G401 (cell line): Measurements from ENCODE around the gene COMMD2. TPM values are rescaled to one million over a fixed set of nuclear protein-coding genes. Genes with fewer than 3 reads are reported as not detected.

Experiments
- DNase-seq: peaks from one replicate; pipeline ENCODE4 v3.0.0-alpha.2; 2015; ENCODE audit warnings: low spot score
- in situ Hi-C: cut with HindIII; loops from 2 replicates; pipeline ENCODE4 v1.10.0; 2016; ENCODE audit warnings: low sequenced_read_pairs, mixed read lengths
- total RNA-seq: library from RNA; depleted of rRNA; stranded (reverse); fragments of >200 nt; shearing (Covaris generic); gene quantifications from 2 replicates; pipeline ENCODE4 v1.2.3, GENCODE V29; 2014; rRNA removed

The COMMD2 gene
- 37.3 and 78.2 TPM in 2 replicates for total RNA-seq

DNA sequence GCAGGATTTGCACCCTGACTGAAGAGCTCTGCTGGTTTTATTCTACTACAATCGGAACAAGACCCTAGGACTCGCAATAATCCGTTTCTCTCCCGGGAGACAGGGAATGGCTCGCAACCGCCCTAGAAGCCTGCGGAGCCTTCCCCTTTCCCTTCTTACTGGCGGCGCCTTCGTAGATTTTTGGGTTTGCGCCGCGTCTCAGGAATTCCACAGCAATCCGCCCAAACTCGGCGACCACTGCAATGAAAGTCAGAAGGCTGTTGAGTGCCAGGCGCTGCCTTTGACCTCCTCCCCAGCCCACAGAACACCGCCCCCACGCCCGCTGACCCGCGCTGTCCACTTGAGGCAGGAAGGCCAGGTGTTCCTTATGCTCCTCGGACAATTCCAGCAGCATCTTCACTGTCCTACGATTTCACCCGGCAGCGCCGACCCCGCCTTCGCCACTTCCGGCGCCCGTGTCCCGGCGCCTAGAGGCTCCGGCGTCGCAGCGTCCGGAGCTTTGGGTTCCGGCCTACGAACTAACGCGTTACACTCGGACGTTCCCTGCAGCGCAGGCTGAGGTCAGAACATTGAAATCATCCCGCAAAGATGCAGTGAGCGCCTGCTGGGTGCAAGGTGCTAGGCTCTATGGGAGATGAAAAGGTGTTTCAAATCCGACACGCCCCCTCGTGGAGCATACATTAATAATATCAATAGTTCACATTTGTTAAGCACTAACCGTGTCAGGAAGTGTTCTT is at the start of gene COMMD2:
Gene COMMD2 (minus strand): TSS at position 439 of the 737 bp plus-strand sequence. CDS start 45 bp downstream, at position 394.
- in situ Hi-C loops, result no loop called here
- DNase-seq, result peak; percentile 85

- in situ Hi-C loops, result no loop called here
- no peak for DNase-seq
Measured at GRCh38 chr3:149801639-149802038, 49.4 kb upstream of the COMMD2 start.

DNA sequence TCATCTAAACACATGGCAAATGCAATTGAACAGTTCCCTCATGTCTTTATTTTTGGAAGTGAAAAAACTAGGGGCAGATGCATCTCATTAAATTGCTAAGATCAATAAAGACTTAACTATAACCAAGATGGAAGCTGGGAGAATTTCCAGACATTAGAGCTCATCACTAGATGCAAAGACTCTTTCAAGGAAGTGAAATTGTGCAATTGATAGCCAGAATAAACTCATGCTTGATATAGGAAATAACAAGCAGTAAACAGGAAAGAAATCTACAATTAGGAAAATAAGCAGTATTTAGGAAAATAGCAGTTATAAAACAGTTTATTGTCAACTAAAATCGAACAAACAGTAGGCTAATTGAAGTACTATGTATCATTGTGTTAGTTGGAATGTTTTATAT is 48.9 kb upstream of the COMMD2 start:
- in situ Hi-C loops, result no loop called here
- no peak for DNase-seq

DNA sequence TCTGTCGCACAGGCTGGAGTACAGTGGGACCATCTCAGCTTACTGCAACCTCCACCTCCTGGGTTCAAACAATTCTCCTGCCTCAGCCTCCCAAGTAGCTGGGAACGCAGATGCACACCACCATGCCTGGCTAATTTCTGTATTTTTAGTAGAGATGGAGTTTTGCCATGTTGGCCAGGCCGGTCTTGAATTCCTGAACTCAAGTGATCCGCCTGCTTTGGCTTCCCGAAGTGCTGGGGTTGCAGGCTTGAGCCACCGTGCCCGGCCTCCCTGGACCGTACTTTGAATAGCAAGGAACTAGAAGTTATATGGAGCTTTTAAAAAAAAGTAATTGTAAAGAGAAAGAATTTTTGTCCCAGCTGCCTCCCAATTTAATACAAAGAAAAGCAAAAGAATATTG is 48.4 kb upstream of the COMMD2 start:
- in situ Hi-C loops, result no loop called here
- DNase-seq, result no peak

DNA sequence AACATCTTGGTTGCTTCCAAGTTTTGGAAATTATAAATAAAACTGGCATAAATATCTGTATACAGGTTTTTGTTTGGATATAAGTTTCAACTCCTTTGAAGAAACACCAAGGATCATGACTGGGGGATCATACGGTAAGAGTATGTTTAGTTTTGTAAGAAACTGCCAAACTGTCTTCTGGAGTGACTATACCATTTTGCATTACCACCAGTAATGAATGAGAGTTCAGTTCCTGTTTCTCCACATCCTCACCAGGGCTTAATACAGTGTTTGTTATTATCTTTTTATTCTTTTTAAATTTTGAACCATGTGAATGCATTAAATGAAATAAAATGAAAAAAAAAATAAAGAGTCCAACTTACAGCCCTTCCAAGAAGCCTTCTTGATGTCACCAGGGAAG is 43.7 kb upstream of the COMMD2 start:
- no peak for DNase-seq
- in situ Hi-C loops, result no loop called here

GRCh38 chr3:149792452-149793270 is 40.4 kb upstream of the COMMD2 start, which contains the start of gene ANKUB1:
ANKUB1 (minus strand) TSS chr3:149792554; CDS start chr3:149792366, 188 bp downstream.
- DNase-seq, result no peak
- in situ Hi-C loops, result no loop called here

- DNase-seq, result no peak
- in situ Hi-C loops, result no loop called here
Measured at GRCh38 chr3:149790698-149791097, 38.4 kb upstream of the COMMD2 start.

DNA sequence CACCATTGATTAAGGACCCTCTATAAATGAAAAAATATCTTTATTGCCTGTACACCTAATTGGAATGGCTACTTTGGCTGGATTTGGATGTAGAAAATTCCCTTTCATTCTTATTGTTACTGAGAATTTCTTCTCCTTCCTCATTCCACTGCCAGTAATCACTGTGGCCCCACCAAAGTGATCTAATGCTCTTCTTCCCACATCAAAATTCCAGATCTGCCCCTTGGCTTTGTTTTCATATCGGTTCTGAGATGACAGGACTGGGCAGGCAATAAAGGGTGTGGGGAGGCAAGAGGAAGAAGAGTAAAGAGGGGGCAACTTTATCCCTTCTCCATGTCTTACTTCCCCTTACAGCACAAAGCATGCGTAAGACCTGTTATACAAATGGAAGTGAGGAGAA is 38.0 kb upstream of the COMMD2 start:
- DNase-seq, result no peak
- in situ Hi-C loops, result no loop called here

- in situ Hi-C loops, result no loop called here
- peak; percentile 60 for DNase-seq
Measured at GRCh38 chr3:149784064-149784704, 31.9 kb upstream of the COMMD2 start.

GRCh38 chr3:149783576-149783975 is 31.3 kb upstream of the COMMD2 start:
- DNase-seq, result peak; percentile 55
- in situ Hi-C loops, result no loop called here

DNA sequence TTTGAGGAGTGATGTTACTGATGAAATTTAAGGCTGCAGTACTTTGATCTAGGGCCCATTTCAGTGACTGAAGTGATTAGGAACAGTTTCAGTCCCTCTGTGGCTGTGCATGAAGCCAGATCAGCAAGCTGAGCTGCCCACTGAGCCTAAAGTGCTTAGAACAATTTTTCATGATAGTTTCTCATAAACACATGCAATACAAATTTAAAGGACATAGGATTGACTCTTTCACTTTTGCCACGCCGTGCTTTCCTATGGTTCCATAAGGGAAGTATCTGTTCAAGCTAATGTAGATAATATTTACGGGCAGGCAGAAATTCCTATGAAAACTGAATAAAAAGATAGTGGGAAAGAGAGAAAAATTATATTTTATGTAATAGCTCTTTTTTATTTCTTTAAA is 29.5 kb upstream of the COMMD2 start:
- in situ Hi-C loops, result no loop called here
- no peak for DNase-seq

- in situ Hi-C loops, result no loop called here
- DNase-seq, result no peak
Measured at GRCh38 chr3:149781211-149781610, 28.9 kb upstream of the COMMD2 start.

DNA sequence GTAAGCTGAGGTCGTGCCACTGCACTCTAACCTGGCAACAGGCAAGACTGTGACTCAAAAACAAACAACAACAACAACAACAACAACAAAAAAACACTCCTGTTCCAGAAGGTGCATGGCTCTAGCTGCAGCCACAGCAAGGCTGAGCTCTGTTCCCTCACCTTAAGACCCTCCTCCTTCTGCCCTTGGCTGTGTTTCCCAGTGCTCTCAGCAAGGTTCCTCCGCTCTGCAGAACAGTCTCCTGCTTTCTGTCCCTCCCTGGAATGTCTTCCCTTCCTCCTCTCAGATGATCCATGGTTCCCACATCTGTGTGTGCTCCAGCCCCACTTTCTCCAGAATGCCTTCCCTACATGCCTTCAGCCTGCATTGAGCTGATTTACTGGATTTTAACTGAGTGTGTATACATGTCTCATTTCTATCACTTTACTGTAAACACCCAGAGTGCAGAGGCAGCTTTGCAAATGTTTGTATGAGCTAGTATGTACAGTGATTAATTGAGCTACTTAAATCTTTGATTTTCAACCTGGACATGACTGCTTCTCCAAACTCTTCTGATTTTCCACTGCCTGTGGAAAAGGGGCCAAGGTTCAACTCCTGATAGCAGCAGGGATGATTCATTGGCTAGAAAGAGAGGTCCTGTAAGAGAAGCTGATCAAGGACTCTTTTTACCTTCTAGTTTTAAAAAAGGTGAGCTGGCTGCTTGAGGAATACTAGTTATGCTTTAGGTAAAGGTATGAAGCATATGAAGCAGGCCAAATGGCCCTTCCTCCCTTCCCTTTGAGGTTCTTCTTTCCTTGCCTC is 25.3 kb upstream of the COMMD2 start:
- in situ Hi-C loops, result no loop called here
- no peak for DNase-seq

DNA sequence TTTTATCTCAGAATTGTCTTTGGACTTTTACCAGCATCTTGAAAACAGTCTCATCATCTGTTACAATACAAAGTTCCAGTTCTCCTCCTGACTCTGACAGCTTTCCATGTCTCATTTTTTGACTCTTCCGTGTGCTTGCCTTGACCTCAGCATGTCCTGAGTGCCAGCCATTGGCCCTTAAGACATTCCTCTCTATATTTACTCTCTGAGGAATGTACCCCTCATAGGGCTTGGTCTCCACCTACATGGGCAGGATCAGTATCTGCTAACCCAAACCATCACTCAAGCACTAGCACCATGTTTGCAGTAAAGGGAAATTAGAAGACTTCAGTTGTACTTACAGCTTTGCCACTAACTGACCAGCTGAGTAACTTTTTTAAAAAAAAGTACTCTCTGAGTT is 23.9 kb upstream of the COMMD2 start:
- DNase-seq, result no peak
- in situ Hi-C loops, result no loop called here

GRCh38 chr3:149772861-149773260 is 20.6 kb upstream of the COMMD2 start:
- in situ Hi-C loops, result no loop called here
- no peak for DNase-seq

GRCh38 chr3:149771652-149772271 is 19.5 kb upstream of the COMMD2 start:
- in situ Hi-C loops, result no loop called here

DNA sequence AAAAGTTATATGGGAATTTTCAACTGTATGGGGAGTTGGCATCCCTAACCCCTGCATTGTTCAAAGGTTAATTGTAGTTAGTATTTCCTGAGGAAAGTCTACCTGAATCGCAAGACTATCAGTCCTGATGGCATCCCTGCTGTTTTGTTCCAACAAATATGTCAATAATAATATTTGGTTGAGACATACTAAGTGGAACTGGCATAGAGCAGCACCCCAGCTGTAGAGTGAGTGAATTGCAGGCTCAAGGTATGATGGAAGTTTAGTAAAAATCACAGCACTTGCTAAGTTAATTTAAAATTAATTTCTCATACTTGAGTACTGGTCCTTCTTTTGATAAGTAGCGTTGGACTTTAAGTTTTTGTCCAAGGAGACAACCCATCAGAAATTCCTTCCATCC is 18.0 kb upstream of the COMMD2 start:
- DNase-seq, result no peak
- in situ Hi-C loops, result no loop called here

More at GRCh38 chr3:149771652-149772271, 19.5 kb upstream of the COMMD2 start:
- peak; percentile 40 for DNase-seq

DNA sequence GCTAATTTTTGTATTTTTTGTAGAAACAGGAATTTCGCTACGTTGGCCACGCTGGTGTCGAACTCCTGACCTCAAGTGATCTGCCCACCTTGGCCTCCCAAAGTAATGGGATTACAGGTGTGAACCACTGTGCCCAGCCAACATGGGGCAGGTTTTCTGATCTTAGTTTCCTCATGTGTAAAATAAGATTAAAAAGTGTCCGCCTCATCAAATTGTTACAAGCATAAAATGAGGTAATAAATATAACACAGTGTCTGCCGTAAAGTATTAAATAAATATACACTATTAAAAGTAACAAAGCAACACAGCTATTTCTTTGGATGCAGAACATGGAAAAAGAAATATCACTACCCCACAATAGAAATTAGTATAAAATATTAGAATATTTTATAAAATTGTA is 16.4 kb upstream of the COMMD2 start:
- in situ Hi-C loops, result no loop called here
- DNase-seq, result no peak

GRCh38 chr3:149767720-149768119 is 15.4 kb upstream of the COMMD2 start:
- in situ Hi-C loops, result no loop called here
- DNase-seq, result no peak
